Measurements from ENCODE around the gene GSTM2. TPM values are rescaled to one million over a fixed set of nuclear protein-coding genes. Genes with fewer than 3 reads are reported as not detected.

GSTM2 gene
- total RNA-seq, 1 experiment from 2014 or later, result 10.2 TPM

DNA sequence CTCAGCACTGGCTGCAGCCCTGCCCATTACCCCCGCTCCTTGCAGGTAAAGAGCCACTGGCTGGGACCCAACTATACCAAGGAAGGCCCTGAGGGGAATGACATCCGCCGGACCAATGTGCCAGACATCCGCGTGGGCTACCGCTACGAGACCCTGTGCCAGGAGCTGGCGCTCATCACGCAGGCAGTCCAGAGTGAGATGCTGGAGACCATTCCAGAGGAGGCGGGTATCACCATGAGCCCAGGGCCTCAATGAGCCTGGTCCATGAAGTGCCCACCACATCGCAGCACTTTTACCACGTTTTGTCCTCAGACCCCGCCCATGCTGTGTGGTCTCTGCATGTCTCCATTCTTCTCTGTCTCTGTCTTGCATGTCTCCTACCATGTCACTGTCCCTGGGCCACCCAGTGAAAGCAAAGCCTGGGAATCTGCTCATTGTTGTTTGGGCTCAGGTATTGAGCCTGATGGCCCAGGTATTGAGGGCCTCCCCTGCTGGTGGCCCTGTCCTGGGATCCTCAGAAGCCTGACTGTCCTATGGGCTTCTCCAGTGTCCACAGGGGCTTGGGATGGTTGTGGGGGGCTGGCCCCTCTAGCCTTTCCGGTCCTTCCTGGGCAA is 36.9 kb upstream of the GSTM2 start:
- H3K9me2 ChIP-seq (ENCODE audit: insufficient read depth), result no peaks in the 10 kb centered on the region
- H3K4me2 ChIP-seq, result no peak overlapping the region
- peaks cover 30% of the 10 kb centered on the region for H3K36me3 ChIP-seq (ENCODE audit: low read depth)
- H3K4me3 ChIP-seq, result no peak overlapping the region
- H2AFZ ChIP-seq, result no peak overlapping the region
- TF ChIP-seq, protein P1, sequence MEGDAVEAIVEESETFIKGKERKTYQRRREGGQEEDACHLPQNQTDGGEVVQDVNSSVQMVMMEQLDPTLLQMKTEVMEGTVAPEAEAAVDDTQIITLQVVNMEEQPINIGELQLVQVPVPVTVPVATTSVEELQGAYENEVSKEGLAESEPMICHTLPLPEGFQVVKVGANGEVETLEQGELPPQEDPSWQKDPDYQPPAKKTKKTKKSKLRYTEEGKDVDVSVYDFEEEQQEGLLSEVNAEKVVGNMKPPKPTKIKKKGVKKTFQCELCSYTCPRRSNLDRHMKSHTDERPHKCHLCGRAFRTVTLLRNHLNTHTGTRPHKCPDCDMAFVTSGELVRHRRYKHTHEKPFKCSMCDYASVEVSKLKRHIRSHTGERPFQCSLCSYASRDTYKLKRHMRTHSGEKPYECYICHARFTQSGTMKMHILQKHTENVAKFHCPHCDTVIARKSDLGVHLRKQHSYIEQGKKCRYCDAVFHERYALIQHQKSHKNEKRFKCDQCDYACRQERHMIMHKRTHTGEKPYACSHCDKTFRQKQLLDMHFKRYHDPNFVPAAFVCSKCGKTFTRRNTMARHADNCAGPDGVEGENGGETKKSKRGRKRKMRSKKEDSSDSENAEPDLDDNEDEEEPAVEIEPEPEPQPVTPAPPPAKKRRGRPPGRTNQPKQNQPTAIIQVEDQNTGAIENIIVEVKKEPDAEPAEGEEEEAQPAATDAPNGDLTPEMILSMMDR (conservative IDR thresholded peaks at IDR 0.05), result no peak
- TF ChIP-seq EZH2 (IDR thresholded peaks at IDR 0.05; ENCODE audit: low read depth), result no peak
- intact Hi-C loops (cut with micrococcal nuclease; ENCODE audit: unreplicated experiment), result no loop called here
- H3K4me1 ChIP-seq (replicated peaks; ENCODE audit: insufficient read depth), result peaks cover 7% of the 10 kb centered on the region
- POLR2A ChIA-PET (ENCODE audit: unreplicated experiment), result no interaction called here
- no peaks in the 10 kb centered on the region for H3K79me2 ChIP-seq (ENCODE audit: low read depth)
- CTCF ChIA-PET, result interaction anchor here (1.3 to 1.4 kb wide), 3 partner anchors 14 to 85 kb away, joined by 3 to 10 read pairs (median 7); partner anchors contain the start of gene GNAI3
- H3F3A ChIP-seq (ENCODE audit: insufficient read depth, low read depth), result peaks cover 22% of the 10 kb centered on the region; the same call in 1 of the 2 replicates
- H4K20me1 ChIP-seq (ENCODE audit: insufficient read depth), result no peaks in the 10 kb centered on the region
- H3K27me3 ChIP-seq (ENCODE audit: insufficient read depth, low read depth), result no peaks in the 10 kb centered on the region
- no TSS peak for BruUV-seq (replicated peaks)
- no peaks in the 10 kb centered on the region for H3K9me3 ChIP-seq (ENCODE audit: insufficient read depth, low read depth)
- H3K27ac ChIP-seq, result no peak overlapping the region
- DNase-seq, result peak in 1 of 2 experiments; percentile 9

DNA sequence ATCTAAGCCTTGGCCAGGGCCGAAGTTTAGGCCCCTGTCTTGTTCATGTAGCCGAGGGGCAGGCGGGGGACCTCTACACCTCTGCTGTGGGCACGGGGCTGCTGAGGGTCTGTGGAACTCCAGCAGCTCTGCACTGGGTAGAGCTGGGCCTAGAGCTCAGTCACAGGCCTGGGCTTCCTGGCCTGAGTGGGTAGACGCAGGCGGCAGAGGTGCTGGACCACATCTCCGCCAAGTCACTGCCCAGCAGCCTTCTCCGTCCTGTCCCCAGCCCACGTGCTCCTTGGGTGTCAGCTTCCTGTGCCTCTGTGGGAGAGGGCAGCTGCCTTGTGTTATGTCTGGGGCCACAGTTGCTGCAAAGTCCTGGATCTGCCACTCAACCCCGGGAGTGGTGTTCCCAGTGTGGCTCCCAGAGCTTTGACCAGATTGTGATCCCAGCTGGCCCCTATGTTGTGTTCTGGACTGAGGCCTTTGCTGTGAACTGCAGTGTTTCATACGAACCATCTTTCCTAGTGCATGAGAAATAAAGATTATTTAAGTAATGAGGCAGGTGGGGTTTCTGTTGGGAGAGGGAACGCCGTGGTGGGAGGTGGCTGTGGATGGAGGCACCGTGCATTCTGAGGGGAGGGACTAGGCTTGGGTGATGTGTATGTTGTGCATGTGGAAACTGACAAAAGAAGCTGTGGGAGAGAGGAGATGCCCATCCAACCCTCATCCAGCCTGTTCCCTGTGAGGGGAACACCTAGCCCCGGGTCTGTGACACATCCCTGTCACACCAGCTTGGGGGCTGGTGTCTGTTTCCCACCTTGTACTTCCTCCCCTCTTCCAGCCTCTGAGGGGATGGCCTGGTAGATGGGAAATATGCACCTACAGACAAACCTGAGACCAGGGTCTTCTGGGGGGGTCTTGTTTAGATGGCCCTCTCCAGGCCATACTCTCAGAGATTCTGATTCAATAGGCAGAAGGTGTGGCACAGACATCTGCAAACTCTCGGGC is 36.0 kb upstream of the GSTM2 start:
- no peak overlapping the region for H3K27ac ChIP-seq
- no peak overlapping the region for H2AFZ ChIP-seq
- H3K79me2 ChIP-seq (ENCODE audit: low read depth), result no peaks in the 10 kb centered on the region
- intact Hi-C loops (cut with micrococcal nuclease; ENCODE audit: unreplicated experiment), result no loop called here
- H3K36me3 ChIP-seq (ENCODE audit: low read depth), result peaks cover 24% of the 10 kb centered on the region
- peaks cover 23% of the 10 kb centered on the region; the same call in 1 of the 2 replicates for H3F3A ChIP-seq (ENCODE audit: insufficient read depth, low read depth)
- H3K9me3 ChIP-seq (ENCODE audit: insufficient read depth, low read depth), result no peaks in the 10 kb centered on the region
- no peaks in the 10 kb centered on the region for H3K9me2 ChIP-seq (ENCODE audit: insufficient read depth)
- DNase-seq, result peak in 1 of 2 experiments; percentile 9
- no peak for TF ChIP-seq EZH2 (IDR thresholded peaks at IDR 0.05; ENCODE audit: low read depth)
- TF ChIP-seq, protein P1 (conservative IDR thresholded peaks at IDR 0.05), result no peak
- BruUV-seq (replicated peaks), result no TSS peak
- H3K4me1 ChIP-seq (replicated peaks; ENCODE audit: insufficient read depth), result peaks cover 15% of the 10 kb centered on the region
- ChIA-PET CTCF (no interaction called here), POLR2A (ENCODE audit: unreplicated experiment) (no interaction called here)
- no peak overlapping the region for H3K4me3 ChIP-seq
- no peaks in the 10 kb centered on the region for H3K27me3 ChIP-seq (ENCODE audit: insufficient read depth, low read depth)
- no peaks in the 10 kb centered on the region for H4K20me1 ChIP-seq (ENCODE audit: insufficient read depth)
- no peak overlapping the region for H3K4me2 ChIP-seq

DNA sequence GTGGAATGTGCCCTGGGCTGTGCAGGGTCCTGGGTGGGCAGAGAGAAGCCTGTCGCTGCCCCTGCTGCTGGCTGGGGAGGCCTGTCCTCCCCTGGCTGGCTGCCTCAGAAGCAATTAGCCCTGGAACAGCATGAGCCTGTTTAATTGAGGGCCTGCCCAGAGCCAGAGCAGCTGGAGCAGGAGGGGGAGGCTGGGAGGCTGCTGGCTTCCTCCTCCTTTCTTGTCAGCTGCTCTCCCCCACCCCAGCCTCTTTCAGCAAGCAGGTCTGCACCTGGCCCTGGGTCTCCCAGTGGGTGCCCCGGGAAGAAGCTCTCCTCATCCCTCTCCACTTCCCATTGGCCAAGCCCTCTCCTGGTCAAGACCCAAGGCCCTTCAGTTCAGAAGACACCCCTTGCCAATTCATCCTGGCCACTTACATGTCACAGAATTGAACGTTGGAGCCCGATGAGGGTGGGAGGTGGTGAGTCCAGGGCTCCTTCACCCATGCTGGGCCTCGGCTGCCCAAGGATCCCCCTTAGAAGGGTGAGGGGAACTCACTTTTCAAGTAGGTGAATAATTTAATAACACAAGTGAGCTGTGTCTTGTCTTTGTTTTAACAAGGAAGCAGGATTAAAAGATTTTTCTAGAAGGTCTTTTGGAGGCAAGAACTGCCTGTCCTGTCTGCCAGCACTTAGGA is 35.0 kb upstream of the GSTM2 start:
- no peaks in the 10 kb centered on the region for H4K20me1 ChIP-seq (ENCODE audit: insufficient read depth)
- H3K9me3 ChIP-seq (ENCODE audit: insufficient read depth, low read depth), result no peaks in the 10 kb centered on the region
- intact Hi-C loops (cut with micrococcal nuclease; ENCODE audit: unreplicated experiment), result no loop called here
- H3K4me2 ChIP-seq, result no peak overlapping the region
- no peak overlapping the region for H3K27ac ChIP-seq
- H3K27me3 ChIP-seq (ENCODE audit: insufficient read depth, low read depth), result no peaks in the 10 kb centered on the region
- H3F3A ChIP-seq (ENCODE audit: insufficient read depth, low read depth), result peaks cover 18% of the 10 kb centered on the region; the same call in 1 of the 2 replicates
- peaks cover 18% of the 10 kb centered on the region for H3K36me3 ChIP-seq (ENCODE audit: low read depth)
- H3K9me2 ChIP-seq (ENCODE audit: insufficient read depth), result no peaks in the 10 kb centered on the region
- DNase-seq, result peak in 1 of 2 experiments; percentile 30
- no peak overlapping the region for H3K4me3 ChIP-seq
- BruUV-seq (replicated peaks), result no TSS peak
- no peak for TF ChIP-seq EZH2 (IDR thresholded peaks at IDR 0.05; ENCODE audit: low read depth)
- TF ChIP-seq, protein P1 (conservative IDR thresholded peaks at IDR 0.05), result no peak
- H3K4me1 ChIP-seq (replicated peaks; ENCODE audit: insufficient read depth), result peaks cover 18% of the 10 kb centered on the region
- H3K79me2 ChIP-seq (ENCODE audit: low read depth), result no peaks in the 10 kb centered on the region
- ChIA-PET POLR2A (ENCODE audit: unreplicated experiment) (no interaction called here), CTCF (interaction anchor here (1.0 kb wide), 1 partner anchor 142 kb away, joined by 4 read pairs; no protein-coding TSS in a partner anchor)
- no peak overlapping the region for H2AFZ ChIP-seq
